CD4-positive, alpha-beta T cell (primary cell): ENCODE data around the gene PLCL1. TPM values are rescaled to one million over a fixed set of nuclear protein-coding genes. Genes with fewer than 3 reads are reported as not detected.

Experiments used
- ATAC-seq: fragments of 200-7000 bp; cut with Tn5 transposase; one replicate; pipeline ENCODE4 v1.10.0; 2022; ENCODE audit warnings: mild to moderate bottlenecking; ENCODE audit not compliant: poor library complexity
- CTCF ChIA-PET: fragments of 350-600 bp; sonication (Branson Sonifier 250); formaldehyde crosslinking; loops from one replicate; lab custom pipeline; 2021; ENCODE audit warnings: antibody characterized with exemption, inconsistent platforms; lab: Charles Lee
- POLR2A ChIA-PET: fragments of 350-600 bp; sonication (Branson Sonifier 250); formaldehyde crosslinking; loops from one replicate; lab custom pipeline; 2021; ENCODE audit warnings: antibody characterized with exemption, inconsistent platforms; lab: Charles Lee
- DNase-seq, 14 experiments: peaks; one replicate each; pipeline ENCODE4 v3.0.0-alpha.2; 2013 to 2020; ENCODE audit warnings: mixed read lengths in 2 of 14
- H3K27ac ChIP-seq, 2 donors: one replicate each; pipeline versions ENCODE4 v1.5.1 to v1.7.0; 2013; ENCODE audit warnings: low read length in 2 of 2, low read depth in 1 of 2, mild to moderate bottlenecking in 1 of 2
- H3K27me3 ChIP-seq, 2 experiments: 1 replicate in 1 of 2; 2 replicates in 1 of 2; pipeline versions ENCODE4 v1.6.1 to v1.7.0; 2013; ENCODE audit warnings: low read length in 2 of 2, control low read depth in 1 of 2, mild to moderate bottlenecking in 1 of 2, moderate library complexity in 1 of 2; ENCODE audit not compliant: insufficient read depth in 2 of 2, control insufficient read depth in 1 of 2
- H3K36me3 ChIP-seq: one replicate; pipeline ENCODE4 v1.6.1; 2013; ENCODE audit warnings: low read length, control low read depth; ENCODE audit not compliant: insufficient read depth
- H3K4me1 ChIP-seq: one replicate; pipeline ENCODE4 v1.6.1; 2013; ENCODE audit warnings: low read length, control low read depth; ENCODE audit not compliant: insufficient read depth
- H3K4me3 ChIP-seq: one replicate; pipeline ENCODE4 v1.5.1; 2013; ENCODE audit warnings: mild to moderate bottlenecking, low read length, moderate library complexity
- H3K9me3 ChIP-seq, 2 experiments: 1 replicate in 1 of 2; 2 replicates in 1 of 2; pipeline versions ENCODE4 v1.6.1 to v1.7.0; 2013; ENCODE audit warnings: low read length in 2 of 2, mild to moderate bottlenecking in 2 of 2, control low read depth in 1 of 2, moderate library complexity in 1 of 2; ENCODE audit not compliant: control insufficient read depth in 1 of 2, insufficient read depth in 1 of 2
- H3K27ac Mint-ChIP-seq: one replicate; pipeline ENCODE4 v1.8.0; 2020; ENCODE audit warnings: mixed read lengths
- H3K27me3 Mint-ChIP-seq: one replicate; pipeline ENCODE4 v1.8.0; 2021; ENCODE audit warnings: mixed read lengths
- H3K36me3 Mint-ChIP-seq: one replicate; pipeline ENCODE4 v1.8.0; 2021; ENCODE audit warnings: low read depth, mixed read lengths
- H3K4me1 Mint-ChIP-seq: one replicate; pipeline ENCODE4 v1.8.0; 2021; ENCODE audit warnings: low read depth, mixed read lengths
- H3K4me3 Mint-ChIP-seq: one replicate; pipeline ENCODE4 v1.8.0; 2020; ENCODE audit warnings: mild to moderate bottlenecking, mixed read lengths
- H3K9me3 Mint-ChIP-seq: one replicate; pipeline ENCODE4 v1.8.0; 2020; ENCODE audit warnings: mixed read lengths
- CTCF ChIP-seq: fragments of 200-600 bp; IDR thresholded peaks from one replicate; pipeline ENCODE4 v1.8.0; 2022; ENCODE audit warnings: antibody characterized with exemption, mild to moderate bottlenecking
- intact Hi-C, 2 experiments: fragments of 100-400 bp; cut with DNase I in 1 of 2; cut with micrococcal nuclease in 1 of 2; formaldehyde crosslinking; loops; one replicate each; pipeline versions ENCODE4 v1.15.1 to v1.9.0; 2023 to 2025; cut with DNase I, micrococcal nuclease
- total RNA-seq, 174 experiments: library from RNA in 2 of 174; stranded (reverse) in 2 of 174; gene quantifications; one replicate each; pipeline ENCODE4 v1.2.3 and lab custom pipeline; 2021 to 2026

Gene PLCL1
- total RNA-seq, 2 experiments from 2014 or later: 27.0 to 28.3 TPM

DNA sequence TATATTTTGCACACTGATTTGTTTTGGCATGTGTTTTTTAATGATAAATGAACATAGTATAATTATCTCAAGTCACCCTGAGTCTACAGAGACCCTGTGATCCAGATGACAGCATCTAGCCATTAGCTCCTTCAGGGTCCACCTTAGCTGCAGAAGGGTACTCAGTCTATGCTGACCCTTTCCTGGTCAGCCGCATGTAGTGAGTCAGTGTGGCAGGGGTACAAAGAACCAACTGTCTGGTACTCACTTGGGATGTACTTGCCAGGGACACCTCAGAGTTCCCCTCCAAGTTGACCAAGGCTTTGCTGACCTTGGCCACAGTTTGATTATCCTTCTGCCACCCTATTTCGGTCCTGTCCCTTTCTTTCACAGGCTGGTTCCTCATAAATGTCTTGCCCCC, 369.5 kb downstream of the PLCL1 start:
- Histone ChIP-seq H3K36me3 (no peaks in the 10 kb centered on the region), H3K9me3 (peaks cover 4 to 9% of the 10 kb centered on the region in 2 experiments), H3K27me3 (no peaks in the 10 kb centered on the region), H3K27ac (no peak overlapping the region), H3K4me1 (no peaks in the 10 kb centered on the region), H3K4me3 (no peak overlapping the region)
- TF ChIP-seq CTCF: no peak
- DNase-seq: no peak
- Mint-ChIP-seq H3K27me3 (no peaks in the 10 kb centered on the region), H3K36me3 (peaks cover 5% of the 10 kb centered on the region), H3K4me1 (no peaks in the 10 kb centered on the region), H3K9me3 (peaks cover 14% of the 10 kb centered on the region), H3K4me3 (no peak overlapping the region), H3K27ac (no peak overlapping the region)
- intact Hi-C loops: no loop called here
- ChIA-PET CTCF (interaction anchor here (1.4 kb wide), 1 partner anchor 12 kb away, joined by 3 read pairs; no protein-coding TSS in a partner anchor), POLR2A (no interaction called here)
- no peak for ATAC-seq

DNA sequence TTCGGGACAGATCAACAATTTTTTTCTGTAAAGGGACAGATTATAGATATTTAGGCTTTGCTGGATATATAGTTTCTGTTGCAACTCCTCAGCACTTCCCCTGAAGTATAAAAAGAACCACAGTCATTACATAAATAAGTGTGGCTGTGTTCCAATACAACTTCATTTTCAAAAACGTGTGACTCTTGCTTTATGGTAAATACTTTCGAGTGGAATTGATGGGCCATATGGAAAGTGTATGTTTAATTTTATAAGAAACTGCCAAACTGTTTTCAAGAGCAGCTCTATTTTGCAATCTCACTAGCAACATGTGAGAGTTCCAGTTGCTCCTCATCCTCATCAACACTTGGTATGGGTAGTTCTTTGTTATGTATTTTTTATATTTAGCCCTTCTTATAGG, 370.9 kb downstream of the PLCL1 start:
- no peak overlapping the region for H3K27ac ChIP-seq
- Mint-ChIP-seq H3K4me3 (no peak overlapping the region), H3K27me3 (no peaks in the 10 kb centered on the region), H3K27ac (no peak overlapping the region), H3K4me1 (no peaks in the 10 kb centered on the region), H3K36me3 (peaks cover 5% of the 10 kb centered on the region), H3K9me3 (peaks cover 19% of the 10 kb centered on the region)
- H3K9me3 ChIP-seq: peaks cover 4 to 9% of the 10 kb centered on the region in 2 experiments
- DNase-seq: no peak
- H3K36me3 ChIP-seq: no peaks in the 10 kb centered on the region
- no peak for TF ChIP-seq CTCF
- intact Hi-C loops: no loop called here
- no peaks in the 10 kb centered on the region for H3K27me3 ChIP-seq
- no peak for ATAC-seq
- ChIA-PET POLR2A (no interaction called here), CTCF (no interaction called here)
- no peaks in the 10 kb centered on the region for H3K4me1 ChIP-seq
- no peak overlapping the region for H3K4me3 ChIP-seq

DNA sequence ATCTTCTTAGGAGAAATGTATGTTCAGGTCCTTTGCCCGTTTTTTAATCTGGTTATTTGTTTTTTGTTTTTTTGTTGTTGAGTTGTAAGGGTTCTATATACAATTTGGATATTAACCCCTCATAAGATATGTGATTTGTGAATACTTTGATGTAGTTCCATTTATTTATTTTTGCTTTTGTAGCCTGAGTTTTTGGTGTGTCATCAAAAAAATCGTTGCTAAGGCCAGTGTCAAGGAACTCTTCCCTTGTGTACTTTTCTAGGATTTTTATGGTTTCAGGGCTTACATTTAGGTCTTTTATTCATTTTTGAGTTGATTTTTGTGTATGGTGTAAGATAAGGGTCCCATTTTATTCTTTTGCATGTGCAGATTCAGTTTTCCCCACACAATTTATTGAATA, 372.6 kb downstream of the PLCL1 start:
- H3K9me3 ChIP-seq: peaks cover 4 to 9% of the 10 kb centered on the region in 2 experiments
- H3K27ac ChIP-seq: no peak overlapping the region
- Mint-ChIP-seq H3K9me3 (peaks cover 21% of the 10 kb centered on the region), H3K4me3 (no peak overlapping the region), H3K4me1 (no peaks in the 10 kb centered on the region), H3K27me3 (peaks cover 5% of the 10 kb centered on the region), H3K27ac (no peak overlapping the region), H3K36me3 (peaks cover 5% of the 10 kb centered on the region)
- no peaks in the 10 kb centered on the region for H3K4me1 ChIP-seq
- ATAC-seq (no peak), DNase-seq (no peak)
- intact Hi-C loops: no loop called here
- no peak overlapping the region for H3K4me3 ChIP-seq
- ChIA-PET POLR2A (no interaction called here), CTCF (no interaction called here)
- H3K36me3 ChIP-seq: no peaks in the 10 kb centered on the region
- no peaks in the 10 kb centered on the region for H3K27me3 ChIP-seq
- no peak for TF ChIP-seq CTCF
